Neural progenitor cell (in vitro differentiated cells): ENCODE results near the gene EHD4. TPM values are rescaled to one million over a fixed set of nuclear protein-coding genes. Genes with fewer than 3 reads are reported as not detected.
A peak's percentile ranks its signal among the peaks of the same experiment; 100 is the strongest.

Experiments used
- DNase-seq: peaks from one replicate; pipeline ENCODE4 v3.0.0-alpha.2; 2016; ENCODE audit warnings: low spot score
- H2AFZ ChIP-seq: fragments of 200-600 bp; sonication (generic); replicated peaks from 2 replicates; pipeline ENCODE4 v1.6.1; 2016; ENCODE audit warnings: antibody characterized with exemption
- H3F3A ChIP-seq: fragments of 200-600 bp; sonication (generic); 2 replicates; pipeline ENCODE4 v1.6.1; 2016; ENCODE audit warnings: antibody characterized with exemption, low read depth
- H3K27ac ChIP-seq: fragments of 200-600 bp; sonication (generic); 2 replicates; pipeline ENCODE4 v1.5.1; 2016; ENCODE audit warnings: mild to moderate bottlenecking
- H3K27me3 ChIP-seq: fragments of 200-600 bp; sonication (generic); 2 replicates; pipeline ENCODE4 v1.6.1; 2016; ENCODE audit warnings: mild to moderate bottlenecking, moderate library complexity
- H3K36me3 ChIP-seq: fragments of 200-600 bp; sonication (generic); 2 replicates; pipeline ENCODE4 v1.5.1; 2016
- H3K4me1 ChIP-seq: fragments of 200-600 bp; sonication (generic); 2 replicates; pipeline ENCODE4 v1.6.1; 2016; ENCODE audit warnings: mixed run types
- H3K4me2 ChIP-seq: fragments of 200-600 bp; sonication (generic); 2 replicates; pipeline ENCODE4 v1.6.1; 2016
- H3K4me3 ChIP-seq: fragments of 200-600 bp; sonication (generic); 2 replicates; pipeline ENCODE4 v1.5.1; 2016
- H3K79me2 ChIP-seq: fragments of 200-600 bp; sonication (generic); 2 replicates; pipeline ENCODE4 v1.6.1; 2016; ENCODE audit warnings: low read depth
- H3K9ac ChIP-seq: fragments of 200-600 bp; sonication (generic); 2 replicates; pipeline ENCODE4 v1.6.1; 2016
- H3K9me3 ChIP-seq: fragments of 200-600 bp; sonication (generic); 2 replicates; pipeline ENCODE4 v1.5.1; 2016; ENCODE audit warnings: low read depth
- H4K20me1 ChIP-seq: fragments of 200-600 bp; sonication (generic); 2 replicates; pipeline ENCODE4 v1.6.1; 2016; ENCODE audit warnings: low read depth
- H3K27ac Mint-ChIP-seq: 3 replicates; pipeline ENCODE4 v1.8.0; 2021; ENCODE audit warnings: mixed read lengths
- H3K27me3 Mint-ChIP-seq: 2 replicates; pipeline ENCODE4 v1.8.0; 2022; ENCODE audit warnings: low read depth, mild to moderate bottlenecking, inconsistent platforms, moderate library complexity, mixed read lengths; ENCODE audit not compliant: insufficient read depth
- H3K36me3 Mint-ChIP-seq: 3 replicates; pipeline ENCODE4 v1.8.0; 2021; ENCODE audit warnings: mixed read lengths
- H3K4me1 Mint-ChIP-seq: 3 replicates; pipeline ENCODE4 v1.8.0; 2021; ENCODE audit warnings: mixed read lengths
- H3K4me3 Mint-ChIP-seq: 3 replicates; pipeline ENCODE4 v1.8.0; 2021; ENCODE audit warnings: mild to moderate bottlenecking, moderate library complexity, mixed read lengths
- H3K9me3 Mint-ChIP-seq: 3 replicates; pipeline ENCODE4 v1.8.0; 2020; ENCODE audit warnings: mixed read lengths
- CTCF ChIP-seq: fragments of 200-600 bp; sonication (generic); IDR thresholded peaks from 2 replicates; pipeline ENCODE4 v1.5.1; 2017; ENCODE audit warnings: antibody characterized with exemption, mild to moderate bottlenecking
- EZH2 ChIP-seq: fragments of 200-600 bp; sonication (generic); IDR thresholded peaks from 2 replicates; pipeline ENCODE4 v1.6.1; 2017; ENCODE audit warnings: antibody characterized with exemption, mild to moderate bottlenecking, moderate library complexity
- EZH2phosphoT487 ChIP-seq: fragments of 200-600 bp; sonication (generic); IDR thresholded peaks from 2 replicates; pipeline ENCODE4 v1.6.1; 2017; ENCODE audit warnings: antibody characterized with exemption
- total RNA-seq: library from RNA; depleted of rRNA; stranded (reverse); fragments of >200 nt; gene quantifications from 2 replicates; pipeline ENCODE4 v1.2.3, GENCODE V29; 2015; ENCODE audit warnings: low replicate concordance

The EHD4 gene
- total RNA-seq, 1 donor from 2014 or later: 6.9 TPM

- H3K9me3 Mint-ChIP-seq: no peaks in the 10 kb centered on the region
- no peak overlapping the region for H3K4me2 ChIP-seq
- no peak overlapping the region for H3K4me3 ChIP-seq
- peaks cover 4% of the 10 kb centered on the region for H3K36me3 Mint-ChIP-seq
- no peaks in the 10 kb centered on the region for H3K27me3 ChIP-seq
- peaks cover 28% of the 10 kb centered on the region for H3K4me1 Mint-ChIP-seq
- H4K20me1 ChIP-seq: peaks cover 5% of the 10 kb centered on the region
- no peak overlapping the region for H3K9ac ChIP-seq
- peaks cover 6% of the 10 kb centered on the region for H3K79me2 ChIP-seq
- peaks cover 4% of the 10 kb centered on the region for H3K27me3 Mint-ChIP-seq
- H2AFZ ChIP-seq: no peak overlapping the region
- no peak overlapping the region for H3K27ac ChIP-seq
- TF ChIP-seq EZH2phosphoT487 (no peak), EZH2 (no peak), CTCF (no peak)
- H3K4me3 Mint-ChIP-seq: no peak overlapping the region
- peaks cover 5% of the 10 kb centered on the region for H3K4me1 ChIP-seq
- no peaks in the 10 kb centered on the region for H3F3A ChIP-seq
- H3K27ac Mint-ChIP-seq: peak overlapping the region; percentile 85
- H3K36me3 ChIP-seq: no peaks in the 10 kb centered on the region
- H3K9me3 ChIP-seq: no peaks in the 10 kb centered on the region
- no peak for DNase-seq
These were observed 21.9 kb downstream of the EHD4 start for GRCh38 chr15:41950489-41950888.

- H3K27ac ChIP-seq: no peak overlapping the region
- Mint-ChIP-seq H3K4me3 (no peak overlapping the region), H3K27me3 (peaks cover 2% of the 10 kb centered on the region), H3K27ac (no peak overlapping the region), H3K9me3 (no peaks in the 10 kb centered on the region), H3K36me3 (peaks cover 4% of the 10 kb centered on the region), H3K4me1 (peaks cover 32% of the 10 kb centered on the region)
- H3F3A ChIP-seq: no peaks in the 10 kb centered on the region
- H3K9me3 ChIP-seq: no peaks in the 10 kb centered on the region
- H2AFZ ChIP-seq: no peak overlapping the region
- DNase-seq: no peak
- H3K79me2 ChIP-seq: peaks cover 2% of the 10 kb centered on the region
- peaks cover 5% of the 10 kb centered on the region for H4K20me1 ChIP-seq
- no peak overlapping the region for H3K9ac ChIP-seq
- H3K4me2 ChIP-seq: no peak overlapping the region
- no peak overlapping the region for H3K4me3 ChIP-seq
- no peaks in the 10 kb centered on the region for H3K36me3 ChIP-seq
- H3K4me1 ChIP-seq: peaks cover 5% of the 10 kb centered on the region
- TF ChIP-seq EZH2phosphoT487 (no peak), CTCF (no peak), EZH2 (no peak)
- no peaks in the 10 kb centered on the region for H3K27me3 ChIP-seq
These were observed 22.3 kb downstream of the EHD4 start for GRCh38 chr15:41950127-41950483.

- no peak overlapping the region for H3K27ac Mint-ChIP-seq
- no peak overlapping the region for H3K4me3 ChIP-seq
- TF ChIP-seq CTCF (no peak), EZH2phosphoT487 (no peak), EZH2 (no peak)
- no peaks in the 10 kb centered on the region for H3K36me3 ChIP-seq
- H3K79me2 ChIP-seq: no peaks in the 10 kb centered on the region
- H3F3A ChIP-seq: no peaks in the 10 kb centered on the region
- peaks cover 38% of the 10 kb centered on the region for H3K4me1 Mint-ChIP-seq
- H3K4me3 Mint-ChIP-seq: no peak overlapping the region
- no peaks in the 10 kb centered on the region for H3K9me3 Mint-ChIP-seq
- peaks cover 4% of the 10 kb centered on the region for H3K36me3 Mint-ChIP-seq
- H3K27ac ChIP-seq: no peak overlapping the region
- peaks cover 6% of the 10 kb centered on the region for H3K4me1 ChIP-seq
- peak; percentile 38 for DNase-seq
- H3K4me2 ChIP-seq: no peak overlapping the region
- H3K9ac ChIP-seq: no peak overlapping the region
- H4K20me1 ChIP-seq: peaks cover 5% of the 10 kb centered on the region
- H3K27me3 ChIP-seq: no peaks in the 10 kb centered on the region
- H3K27me3 Mint-ChIP-seq: peaks cover 2% of the 10 kb centered on the region
- no peaks in the 10 kb centered on the region for H3K9me3 ChIP-seq
- no peak overlapping the region for H2AFZ ChIP-seq
These were observed 22.8 kb downstream of the EHD4 start for GRCh38 chr15:41949401-41950126.
